A172 (cell line): Measurements from ENCODE around the gene IRF2. TPM values are rescaled to one million over a fixed set of nuclear protein-coding genes. Genes with fewer than 3 reads are reported as not detected.

Experiments used
- DNase-seq: peaks from one replicate; pipeline ENCODE4 v3.0.0-alpha.2; 2015; ENCODE audit warnings: low spot score
- total RNA-seq: library from RNA; depleted of rRNA; stranded (reverse); fragments of >200 nt; shearing (Covaris generic); gene quantifications from 2 replicates; pipeline ENCODE4 v1.2.3, GENCODE V29; 2014

The IRF2 gene
- total RNA-seq, 1 experiment from 2014 or later, result 22.6 TPM

- no peak for DNase-seq
Observed at GRCh38 chr4:184409502-184409901, 64.8 kb downstream of the IRF2 start.

GRCh38 chr4:184408684-184409081, 65.7 kb downstream of the IRF2 start:
- DNase-seq, result no peak

GRCh38 chr4:184408021-184408683, 66.2 kb downstream of the IRF2 start:
- peak; percentile 18 for DNase-seq

- DNase-seq, result no peak
Observed at GRCh38 chr4:184406958-184407391, 67.4 kb downstream of the IRF2 start.

GRCh38 chr4:184404047-184404446, 70.3 kb downstream of the IRF2 start:
- DNase-seq, result no peak

GRCh38 chr4:184403384-184403781, 71.0 kb downstream of the IRF2 start:
- no peak for DNase-seq

GRCh38 chr4:184402740-184403383, 71.5 kb downstream of the IRF2 start:
- no peak for DNase-seq

GRCh38 chr4:184402239-184402638, 72.1 kb downstream of the IRF2 start:
- no peak for DNase-seq

DNA sequence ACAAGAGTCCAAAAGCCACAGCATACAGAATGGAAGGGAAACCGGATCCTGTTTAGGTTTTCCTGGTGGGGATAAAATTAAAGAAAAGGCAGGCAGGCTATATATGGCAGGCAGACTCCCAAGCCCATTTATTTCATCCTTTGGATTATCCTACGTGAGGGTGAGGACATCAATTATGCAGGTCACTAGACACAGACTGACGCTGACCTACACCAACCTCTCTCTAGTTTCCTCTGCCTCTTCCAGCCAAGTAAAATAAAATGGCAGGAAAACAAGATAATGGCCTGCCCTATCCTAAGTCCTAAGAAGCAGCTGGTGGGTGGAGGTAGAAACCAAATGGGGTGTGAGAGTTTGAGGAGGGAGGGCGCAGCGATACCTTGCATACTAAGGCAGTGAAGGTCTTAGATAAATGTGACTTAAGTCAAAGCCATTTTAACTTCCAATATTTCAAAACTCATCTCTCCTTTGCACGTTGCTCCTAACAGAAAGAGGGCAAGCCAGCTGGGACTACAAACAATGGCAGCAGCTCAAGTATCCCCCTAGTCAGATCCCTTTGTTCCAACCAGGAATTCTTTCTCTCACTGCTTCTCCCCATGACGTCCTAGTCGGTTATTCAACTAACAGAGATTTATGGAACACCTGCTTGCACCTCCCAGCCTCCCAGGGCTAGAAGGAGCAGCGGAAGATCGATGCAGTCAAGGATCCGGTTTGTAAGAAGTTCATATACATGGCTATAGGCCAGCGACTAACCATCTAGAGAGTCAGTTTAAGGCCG, 72.8 kb downstream of the IRF2 start:
- no peak for DNase-seq

DNA sequence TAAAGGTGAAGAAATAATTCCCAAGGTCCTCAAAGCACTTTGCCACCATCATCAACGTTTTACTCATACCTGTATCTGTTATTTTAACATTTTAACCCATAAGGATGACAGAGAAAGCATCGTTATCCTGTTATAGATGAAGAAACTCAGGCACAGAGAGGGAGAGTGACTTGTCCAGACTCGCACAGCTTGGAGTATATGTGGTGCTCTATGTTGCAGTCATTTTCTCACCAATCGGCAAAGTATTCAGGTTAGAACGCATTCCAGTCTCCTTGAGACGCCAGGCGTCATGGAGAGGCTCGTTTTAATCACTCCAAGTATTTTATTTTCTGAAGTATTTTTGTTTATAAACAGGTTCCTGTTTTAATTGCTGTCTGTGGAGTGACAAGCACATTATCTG, 73.5 kb downstream of the IRF2 start:
- DNase-seq, result no peak

DNA sequence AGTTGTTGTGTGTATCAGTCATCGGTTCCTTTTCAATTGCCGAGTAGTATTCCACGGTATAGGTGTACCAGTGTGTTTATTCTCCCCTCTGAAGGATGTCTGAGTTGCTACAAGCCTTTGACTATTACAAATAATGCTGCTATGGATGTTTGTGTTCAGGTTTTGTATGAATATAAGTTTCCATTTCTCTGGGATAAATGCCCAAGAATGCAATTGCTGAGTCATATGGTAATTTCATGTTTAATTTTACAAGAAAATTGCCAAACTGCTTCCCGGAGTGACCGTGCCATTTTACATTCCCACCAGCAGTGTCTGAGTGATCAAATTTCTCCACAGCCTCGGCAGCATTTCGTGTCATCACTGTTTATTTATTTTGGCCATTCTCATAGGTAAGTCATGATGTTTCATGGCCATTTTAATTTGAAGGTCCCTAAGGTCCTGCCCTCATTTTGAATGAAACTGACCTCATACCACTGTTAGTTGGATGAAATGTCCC, 73.9 kb downstream of the IRF2 start:
- DNase-seq, result peak; percentile 71

- no peak for DNase-seq
Observed at GRCh38 chr4:184399512-184399908, 74.8 kb downstream of the IRF2 start.

DNA sequence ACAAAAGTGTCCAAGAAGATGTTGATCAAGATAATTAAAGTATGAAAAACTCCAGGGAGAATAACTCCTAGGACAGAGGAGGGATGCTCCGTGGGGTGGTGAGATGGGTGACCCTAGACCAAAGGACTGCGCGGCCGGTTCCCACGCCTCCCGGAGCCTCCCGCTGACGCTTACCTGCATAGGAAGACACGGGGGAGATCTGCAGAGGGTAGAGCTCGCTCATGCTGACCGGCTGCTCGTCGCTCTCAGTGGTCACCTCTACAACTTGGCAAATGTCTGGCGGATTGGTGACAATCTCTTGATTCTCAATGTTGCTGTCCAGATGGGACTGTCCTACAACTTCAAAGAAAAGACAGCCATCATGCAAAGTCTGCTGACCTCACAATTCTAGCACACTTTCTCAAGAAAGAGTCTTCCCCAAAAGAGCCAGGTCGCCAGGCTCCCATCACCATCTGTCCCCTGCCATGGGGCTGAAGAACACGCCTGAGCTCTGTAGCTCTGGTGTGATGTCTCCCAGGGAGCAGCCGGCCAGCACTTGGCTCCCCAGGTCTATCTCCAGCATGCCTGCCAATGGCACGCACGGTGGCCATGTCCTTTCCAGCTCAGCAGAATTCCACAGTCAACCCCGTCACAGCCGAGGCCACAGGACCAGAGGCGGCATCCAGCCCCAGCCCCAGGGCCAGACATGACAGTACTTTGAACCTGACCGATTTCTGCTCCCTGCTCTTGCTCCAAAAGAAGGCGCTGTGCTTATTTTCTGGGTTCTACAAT, 75.4 kb downstream of the IRF2 start:
- DNase-seq, result no peak

GRCh38 chr4:184397516-184398163, 76.7 kb downstream of the IRF2 start:
- DNase-seq, result no peak

DNA sequence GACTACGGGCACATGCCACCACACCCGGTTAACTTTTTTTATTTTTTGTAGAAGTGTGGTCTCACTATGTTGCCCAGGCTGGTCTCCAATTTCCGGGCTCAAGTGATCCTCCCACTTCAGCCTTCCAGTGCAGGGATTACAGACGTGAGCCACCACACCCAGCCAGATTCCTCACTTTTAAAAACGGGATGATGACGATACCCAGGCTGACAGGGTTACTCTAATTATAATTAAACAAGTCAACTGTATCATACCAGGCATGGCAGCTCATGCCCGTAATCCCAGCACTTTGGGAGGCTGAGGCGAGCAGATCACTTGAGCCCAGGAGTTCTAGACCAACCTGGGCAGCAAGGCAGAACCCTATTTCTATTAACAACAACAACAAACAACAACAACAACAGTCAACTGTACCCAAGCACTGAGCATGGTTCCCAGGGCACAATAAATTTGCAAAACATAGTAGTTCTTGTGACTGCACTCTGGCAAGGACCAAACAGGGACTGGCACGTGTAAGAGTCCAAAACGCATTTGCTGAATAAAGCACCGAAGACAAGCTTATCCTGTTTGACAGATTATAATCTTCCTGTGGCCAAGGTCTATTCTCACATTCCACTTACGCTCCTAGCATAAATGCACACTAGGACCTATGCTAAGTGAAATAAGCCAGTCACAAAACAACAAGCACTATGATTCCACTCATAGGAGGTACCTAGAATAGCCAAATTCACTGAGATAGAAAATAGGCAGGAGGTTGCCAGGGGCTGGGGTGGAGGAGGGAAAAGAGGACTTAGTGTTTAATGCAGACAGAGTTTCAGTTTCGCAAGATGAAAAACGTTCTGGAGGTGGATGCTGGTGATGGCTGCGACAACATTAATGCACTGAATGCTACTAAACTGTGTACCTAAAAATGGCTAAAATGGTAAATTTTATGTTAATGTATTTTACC, 77.5 kb downstream of the IRF2 start:
- no peak for DNase-seq

GRCh38 chr4:184395971-184396391, 78.4 kb downstream of the IRF2 start:
- no peak for DNase-seq

DNA sequence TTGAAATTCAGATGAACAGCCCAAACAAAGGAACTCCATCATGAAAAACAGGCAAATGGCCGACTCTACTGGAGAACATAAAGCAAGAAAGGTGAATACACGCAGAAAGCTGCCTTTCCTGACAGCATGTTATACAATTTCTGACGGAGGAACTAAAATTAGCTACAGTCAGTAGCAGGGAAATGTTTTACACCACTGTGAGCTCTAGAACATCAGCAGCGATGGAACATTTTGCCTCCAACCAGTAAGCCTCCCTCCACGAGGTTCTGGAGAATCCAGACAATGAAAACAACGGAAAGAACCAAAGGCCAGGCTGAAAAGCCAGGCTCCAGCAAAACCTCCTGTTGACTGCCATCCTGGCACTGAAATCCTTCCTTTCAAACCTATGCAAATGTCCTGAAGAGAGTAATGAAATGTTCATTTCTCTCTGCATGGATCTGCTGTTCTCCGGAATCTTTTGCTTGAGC, 78.9 kb downstream of the IRF2 start:
- DNase-seq, result no peak

GRCh38 chr4:184392748-184393559, 81.4 kb downstream of the IRF2 start:
- no peak for DNase-seq

DNA sequence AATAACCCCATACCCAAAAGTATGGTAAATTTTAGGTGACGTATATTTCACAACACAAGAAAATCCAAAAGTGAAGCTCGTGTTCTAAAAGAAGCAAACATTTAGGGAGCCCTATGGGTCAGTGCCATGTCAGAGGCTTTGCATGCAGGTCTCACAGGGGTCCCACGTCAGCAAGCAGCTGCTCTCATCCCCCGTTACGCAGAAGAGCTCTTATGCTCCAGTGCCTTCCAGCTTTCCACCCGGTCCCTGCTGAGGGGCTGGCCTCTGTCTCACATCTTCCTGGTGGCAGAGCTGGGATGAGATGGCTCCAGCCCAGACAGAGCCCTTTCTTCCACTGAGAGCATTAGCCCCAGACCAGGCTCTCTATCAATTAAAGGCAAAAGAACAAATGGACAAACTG, 82.0 kb downstream of the IRF2 start:
- DNase-seq, result no peak
